ENCODE results near the gene KCNE3.
"Not testable (repeated sequence)": the region's sequence is repeated elsewhere in the genome, so short reads cannot be mapped to it uniquely, and the experiment has no call there.

The KCNE3 gene

DNA sequence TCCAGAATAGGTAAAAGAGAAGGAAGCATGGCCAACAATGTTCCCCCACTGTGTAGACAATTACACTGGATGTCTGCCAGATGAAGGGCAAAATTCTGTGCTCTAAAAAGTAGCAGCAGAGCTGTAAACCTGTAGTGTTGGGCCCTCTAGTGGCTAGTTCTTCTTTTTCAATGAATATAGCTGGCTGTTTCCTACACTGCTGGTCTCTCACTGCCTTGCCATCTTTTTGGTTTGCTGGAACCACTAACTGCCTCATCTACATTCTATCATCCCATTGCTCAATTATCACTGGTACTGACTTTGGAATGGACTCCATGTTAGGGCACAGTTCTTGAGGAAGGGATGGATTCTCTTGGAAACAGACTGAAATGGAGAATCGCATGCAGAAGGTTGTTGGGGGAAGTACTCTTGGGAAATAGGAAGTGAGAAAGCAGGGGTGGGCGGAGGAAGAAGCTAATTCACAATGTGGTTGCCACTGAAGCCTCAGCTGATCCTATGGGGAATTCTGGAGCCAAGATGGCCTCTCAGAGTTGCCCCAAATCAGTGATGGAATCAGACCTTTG lies 17.9 kb downstream of the KCNE3 start:
- in situ Hi-C loops (cut with MboI; ENCODE audit: low sequenced_read_pairs): no loop called here

DNA sequence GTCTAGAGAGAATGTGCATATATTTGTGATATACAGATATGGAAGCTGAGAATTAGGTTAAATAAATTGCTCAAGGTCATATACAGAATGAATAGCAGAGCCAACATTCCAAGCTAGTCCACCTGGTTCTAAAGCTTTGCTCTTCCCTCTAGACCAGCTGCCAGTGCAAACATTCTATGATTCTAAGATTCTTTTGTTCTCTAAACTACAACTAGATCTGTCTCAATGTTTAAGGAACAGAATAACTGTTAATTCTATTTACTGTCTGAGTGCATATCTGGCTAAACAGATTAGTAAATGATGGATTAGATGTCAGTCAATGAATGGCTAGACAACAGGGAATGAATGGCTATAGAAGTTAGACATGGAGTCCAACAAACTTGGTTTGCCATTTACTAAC lies 19.6 kb downstream of the KCNE3 start:
- in situ Hi-C loops (cut with MboI; ENCODE audit: low sequenced_read_pairs): no loop called here

DNA sequence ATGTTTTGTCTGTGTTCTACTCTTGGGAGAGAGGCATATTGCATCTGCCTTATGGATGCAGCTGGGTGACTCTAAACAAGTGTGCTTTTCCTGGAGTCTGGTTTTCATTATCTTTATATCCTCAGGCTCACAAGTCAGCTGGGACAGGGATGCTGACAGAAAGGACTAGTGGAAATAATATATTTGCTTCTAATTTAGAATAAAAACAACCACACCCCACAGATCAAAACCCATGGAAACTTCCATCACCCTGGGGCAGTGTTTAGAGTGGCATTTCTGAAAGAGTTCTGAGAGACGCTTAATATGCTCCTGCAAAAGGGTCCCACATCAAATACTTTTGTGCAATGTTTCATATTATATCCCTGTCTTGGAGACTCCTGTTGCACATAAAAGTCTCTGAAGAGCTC lies 20.8 kb downstream of the KCNE3 start:
- in situ Hi-C loops (cut with MboI; ENCODE audit: low sequenced_read_pairs): no loop called here

DNA sequence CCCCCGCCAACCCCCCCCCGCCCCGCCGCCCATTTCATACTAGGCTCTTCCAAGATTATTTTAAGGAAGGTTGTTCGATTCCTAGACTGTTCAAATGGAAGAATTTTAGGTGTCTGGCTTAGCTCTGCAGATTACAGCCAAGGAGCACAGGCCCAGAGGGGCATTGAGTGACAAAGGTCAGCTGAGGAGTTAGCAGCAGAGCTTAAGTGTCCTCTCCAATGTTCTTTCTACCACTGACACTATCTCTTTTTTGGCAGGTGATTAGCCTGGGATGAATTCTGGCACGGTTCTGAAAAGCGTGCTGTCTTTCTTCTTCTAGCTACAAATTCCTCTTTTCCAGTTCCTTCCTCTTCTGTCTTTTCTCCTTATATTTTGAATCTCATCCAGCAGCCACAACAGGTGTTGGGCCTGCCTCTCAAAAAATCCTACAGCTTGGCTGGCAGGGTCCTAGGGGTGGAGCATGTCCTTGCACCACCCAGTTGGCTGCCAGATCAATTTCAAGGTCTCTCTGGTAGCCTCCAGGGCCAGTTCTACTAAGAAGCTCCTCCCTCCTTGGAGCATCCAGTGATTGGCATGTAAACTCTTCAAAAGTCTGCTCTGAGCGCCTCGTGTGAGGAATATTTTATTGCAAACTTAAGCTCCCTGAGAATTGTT lies 23.0 kb downstream of the KCNE3 start:
- in situ Hi-C loops (cut with MboI; ENCODE audit: low sequenced_read_pairs): no loop called here

DNA sequence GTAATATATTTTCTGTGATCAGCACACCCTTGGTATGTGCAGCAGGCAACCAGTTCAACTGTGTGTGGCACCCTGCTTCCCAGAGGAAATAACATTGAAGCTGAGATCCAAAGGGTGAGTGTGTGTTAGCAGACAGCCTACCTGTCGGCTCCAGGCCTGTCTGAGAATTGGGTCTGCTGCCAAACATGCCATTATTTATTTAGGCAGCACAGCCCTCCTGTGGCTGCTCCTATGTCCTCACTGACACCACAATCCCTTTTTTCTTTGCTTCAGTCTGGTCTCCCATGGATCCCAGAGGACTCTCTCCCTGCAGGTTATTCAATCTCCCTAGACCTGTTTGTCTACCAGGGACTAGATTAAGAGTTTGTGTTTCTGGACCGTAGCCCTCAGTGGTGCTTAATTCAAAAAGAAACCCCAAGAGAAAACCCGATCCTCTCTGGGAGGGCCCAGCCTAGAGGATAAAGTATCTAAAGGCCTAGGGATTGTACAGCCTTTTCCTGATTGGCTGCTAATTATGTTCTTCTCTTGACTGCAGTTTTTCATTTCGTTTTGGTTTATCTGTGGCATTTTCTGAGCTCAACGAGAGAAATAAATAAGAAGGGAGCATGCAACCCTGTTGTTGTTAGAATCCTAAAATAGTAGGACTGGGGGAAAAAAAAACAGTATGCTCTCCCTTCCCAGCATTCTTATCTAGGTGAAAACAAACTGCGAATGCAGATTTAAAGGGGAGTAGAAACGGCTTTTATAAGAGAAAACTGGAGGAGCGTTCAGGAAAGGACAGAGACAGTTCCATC lies 24.1 kb downstream of the KCNE3 start:
- in situ Hi-C loops (cut with MboI; ENCODE audit: low sequenced_read_pairs): no loop called here

DNA sequence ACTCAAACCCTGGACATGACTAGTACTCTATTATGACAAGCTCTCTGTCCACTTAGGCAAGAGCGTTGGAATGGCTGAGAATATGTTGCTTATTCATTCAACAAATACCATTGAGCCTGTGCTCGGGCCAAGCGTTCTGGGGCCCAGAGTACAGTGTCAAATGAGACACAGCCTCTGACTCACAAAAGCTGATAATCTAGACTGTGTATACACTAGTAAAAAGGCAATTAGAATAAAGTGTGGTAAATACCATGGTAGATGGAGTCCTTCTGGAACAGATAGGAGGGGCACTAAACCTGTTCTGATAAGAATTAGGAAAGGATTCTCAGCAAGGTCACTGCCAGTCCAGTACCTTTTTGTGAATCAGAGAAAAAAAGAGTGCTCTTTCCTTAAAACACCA lies 24.7 kb downstream of the KCNE3 start:
- in situ Hi-C loops (cut with MboI; ENCODE audit: low sequenced_read_pairs): no loop called here

DNA sequence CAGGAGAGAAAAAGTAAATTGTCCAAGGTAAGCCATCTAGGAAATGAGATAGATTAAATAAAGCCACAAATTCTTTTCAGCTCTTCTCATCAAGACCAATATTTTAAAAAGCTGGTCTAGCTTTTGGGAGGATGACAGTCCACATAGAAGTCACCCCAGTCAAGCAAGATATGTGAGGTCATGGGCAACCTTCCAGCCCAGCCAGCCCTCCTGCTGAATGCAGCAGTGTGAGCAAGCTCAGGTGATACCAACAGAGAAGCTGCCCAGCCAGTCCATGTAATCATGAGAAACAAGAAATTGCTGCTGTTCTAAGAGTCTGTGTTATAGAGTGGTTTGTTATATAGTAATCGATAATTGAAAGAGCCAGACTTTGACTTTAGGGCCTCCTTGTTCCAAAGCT lies 28.7 kb downstream of the KCNE3 start:
- in situ Hi-C loops (cut with MboI; ENCODE audit: low sequenced_read_pairs): no loop called here

DNA sequence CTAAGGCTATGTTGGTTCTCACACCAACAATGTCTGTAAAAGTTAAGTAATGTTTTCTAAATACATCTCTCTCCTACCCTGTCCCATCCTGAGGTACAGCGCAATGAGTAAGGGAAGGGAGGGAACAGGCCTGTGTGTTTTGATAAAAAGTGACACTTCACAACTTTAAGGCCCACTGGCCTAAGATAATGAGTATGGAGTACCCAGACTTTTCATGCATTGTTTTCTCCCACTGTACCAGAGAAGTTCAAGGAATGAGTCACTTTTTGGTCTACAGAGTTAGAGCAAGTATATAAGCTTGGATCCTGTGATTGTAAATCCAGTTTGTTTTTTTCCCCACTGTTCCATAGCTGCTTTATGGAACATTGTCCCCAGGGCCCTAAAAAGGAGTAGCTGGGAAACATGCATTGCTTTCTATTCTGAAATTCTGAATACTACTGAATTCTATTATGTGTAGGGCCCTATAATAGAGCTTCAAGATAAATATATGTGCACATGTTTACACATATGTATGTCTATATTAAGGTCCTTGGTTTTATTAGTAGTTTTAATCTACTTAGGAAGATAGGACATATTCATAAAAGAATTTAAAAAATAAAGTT lies 29.8 kb downstream of the KCNE3 start:
- in situ Hi-C loops (cut with MboI; ENCODE audit: low sequenced_read_pairs): no loop called here

DNA sequence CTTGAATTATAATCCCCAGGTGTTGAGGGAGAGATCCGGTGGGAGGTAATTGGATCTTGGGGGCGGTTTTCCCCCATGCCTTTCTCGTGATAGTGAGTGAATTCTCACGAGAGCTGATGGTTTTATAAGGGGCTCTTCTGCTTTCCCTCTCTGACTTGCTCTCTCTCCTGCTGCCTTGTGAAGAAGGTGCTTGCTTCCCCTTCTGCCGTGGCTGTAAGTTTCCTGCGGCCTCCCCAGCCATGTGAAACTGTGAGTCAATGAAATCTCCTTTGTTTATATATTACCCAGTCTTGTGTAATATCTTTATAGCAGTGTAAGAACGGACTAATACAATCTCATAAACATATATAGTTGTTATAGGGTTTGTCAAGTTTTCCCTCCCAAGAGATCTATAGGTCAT lies 32.8 kb downstream of the KCNE3 start:
- in situ Hi-C loops (cut with MboI; ENCODE audit: low sequenced_read_pairs): no loop called here

DNA sequence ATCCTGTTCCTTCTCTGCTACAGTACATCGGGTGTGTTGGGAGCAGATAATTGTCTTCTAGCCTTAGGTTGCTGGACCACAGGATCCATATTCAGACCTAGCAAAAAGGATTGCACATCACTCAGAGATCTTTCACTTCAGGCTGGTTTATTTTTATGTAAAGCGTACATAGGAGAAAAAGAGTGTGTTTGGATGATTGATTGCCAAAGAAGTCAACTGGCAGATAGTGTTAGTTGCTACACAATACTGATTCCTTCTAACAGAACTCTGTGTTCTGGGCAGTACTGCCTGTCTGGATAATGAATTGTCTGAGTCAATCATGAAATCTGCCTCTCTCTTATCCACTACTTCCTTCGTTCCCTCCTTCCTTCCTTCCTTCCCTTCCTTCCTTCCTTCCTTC lies 38.1 kb downstream of the KCNE3 start:
- in situ Hi-C loops (cut with MboI; ENCODE audit: low sequenced_read_pairs): no loop called here

DNA sequence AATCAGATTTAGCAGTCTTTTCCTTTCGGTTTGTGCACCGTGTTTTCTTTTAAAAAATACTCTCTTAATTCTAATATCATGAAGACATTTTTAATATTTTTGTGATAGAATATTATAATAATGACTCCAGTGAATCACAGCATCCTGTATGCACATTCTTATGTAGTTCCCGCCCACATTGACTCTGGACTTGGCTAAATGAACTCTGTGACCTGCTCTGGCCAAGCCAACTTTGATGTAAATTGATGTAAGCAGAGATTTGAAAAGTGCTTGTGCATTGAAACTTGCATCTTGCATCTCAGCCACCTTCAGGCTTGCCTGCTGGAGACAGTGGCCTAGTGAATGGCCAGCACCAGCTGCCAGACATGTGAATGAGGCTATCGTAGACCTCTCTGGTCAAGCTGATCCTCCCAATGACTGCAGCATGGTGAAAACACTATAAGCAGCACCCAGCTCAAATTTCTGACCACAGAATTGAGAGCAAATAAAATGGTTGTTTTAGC lies 39.9 kb downstream of the KCNE3 start:
- in situ Hi-C loops (cut with MboI; ENCODE audit: low sequenced_read_pairs): no loop called here

DNA sequence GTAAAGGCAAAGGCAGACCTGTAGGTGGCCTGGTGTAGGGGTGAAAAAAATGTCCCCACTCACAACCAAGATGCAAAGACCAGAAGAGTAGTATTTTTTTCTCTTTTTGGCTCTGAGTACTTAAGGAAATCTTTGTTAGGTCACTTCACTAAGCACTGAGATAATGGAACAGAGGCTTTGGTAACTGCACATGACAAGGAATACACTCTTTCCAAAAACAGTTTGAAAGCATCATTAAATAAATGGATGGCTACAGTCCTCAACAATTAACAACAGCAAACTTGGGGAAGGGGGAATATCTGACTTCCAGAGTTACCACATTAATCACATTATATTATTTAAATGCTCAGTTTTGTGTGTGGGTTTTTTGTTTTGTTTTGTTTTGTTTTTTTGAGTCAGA lies 42.2 kb downstream of the KCNE3 start:
- in situ Hi-C loops (cut with MboI; ENCODE audit: low sequenced_read_pairs): no loop called here

DNA sequence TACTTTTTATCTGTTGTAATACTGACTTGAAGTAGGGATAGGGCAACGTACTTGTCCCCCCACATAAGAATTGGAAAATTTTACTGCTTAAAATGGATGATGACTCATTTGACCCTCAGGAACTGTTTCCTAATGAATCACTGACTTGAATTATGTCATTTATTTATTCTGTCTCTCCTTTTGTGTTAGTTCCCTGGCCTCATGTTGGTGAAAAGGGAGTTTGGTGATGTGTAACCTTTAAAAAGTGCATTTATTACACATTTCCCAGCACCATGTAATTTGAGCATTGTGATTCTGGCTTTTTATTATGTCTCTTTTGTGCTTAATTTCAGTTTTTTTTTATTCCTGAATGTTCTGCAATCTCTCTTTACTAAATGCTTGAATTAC lies 48.8 kb downstream of the KCNE3 start:
- in situ Hi-C loops (cut with MboI; ENCODE audit: low sequenced_read_pairs): no loop called here

DNA sequence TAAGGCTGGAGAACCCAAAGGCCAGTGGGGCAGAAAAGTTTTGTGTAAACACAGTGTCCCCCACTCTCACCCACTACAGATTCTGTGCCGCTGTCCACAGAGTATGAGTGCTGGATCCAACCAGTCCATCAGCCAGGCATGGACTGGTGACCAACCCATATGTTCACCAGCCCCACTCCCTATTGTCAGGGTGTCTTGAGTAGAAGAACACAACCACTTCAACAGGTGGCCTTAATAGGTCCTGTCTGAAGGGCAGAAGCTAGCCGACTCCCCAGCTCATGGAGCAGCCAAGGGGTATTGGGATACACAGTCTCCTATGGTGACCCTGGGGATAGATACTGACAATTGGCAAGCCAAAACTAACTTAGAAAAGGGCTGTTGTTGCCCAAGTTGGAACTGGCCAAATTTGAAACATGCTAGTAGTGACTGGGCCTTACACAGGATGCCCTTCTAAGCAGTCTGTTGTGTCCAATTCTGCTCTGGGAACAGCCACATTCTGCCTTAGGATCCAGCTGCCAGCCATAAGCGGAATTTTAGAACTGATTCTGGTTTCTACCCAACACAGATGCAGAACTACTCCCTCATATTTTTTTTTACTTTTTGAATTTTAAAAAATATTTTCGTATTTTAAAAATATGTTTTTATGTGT lies 49.4 kb downstream of the KCNE3 start:
- in situ Hi-C loops (cut with MboI; ENCODE audit: low sequenced_read_pairs): no loop called here

DNA sequence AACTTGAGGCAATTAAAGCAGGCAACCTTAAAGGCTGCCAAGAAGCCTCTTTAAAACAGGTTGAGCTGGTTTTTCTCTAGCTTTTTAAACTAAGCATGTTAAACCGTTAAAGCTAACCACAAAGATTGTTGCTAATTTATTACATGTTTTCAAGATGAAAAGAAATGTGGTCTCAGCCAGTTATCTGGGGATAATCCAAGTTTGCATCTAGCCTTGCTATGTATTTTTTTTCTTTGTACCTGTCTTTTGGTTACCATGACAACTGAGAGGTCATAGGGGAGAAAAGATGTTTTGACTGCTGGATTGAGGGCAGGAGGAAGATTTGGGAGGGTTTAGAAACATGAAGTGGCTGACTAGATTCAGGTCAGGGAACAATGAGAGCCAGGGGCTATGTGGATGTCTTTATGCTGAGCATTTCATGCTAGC lies 50.0 kb downstream of the KCNE3 start:
- in situ Hi-C loops (cut with MboI; ENCODE audit: low sequenced_read_pairs): no loop called here

DNA sequence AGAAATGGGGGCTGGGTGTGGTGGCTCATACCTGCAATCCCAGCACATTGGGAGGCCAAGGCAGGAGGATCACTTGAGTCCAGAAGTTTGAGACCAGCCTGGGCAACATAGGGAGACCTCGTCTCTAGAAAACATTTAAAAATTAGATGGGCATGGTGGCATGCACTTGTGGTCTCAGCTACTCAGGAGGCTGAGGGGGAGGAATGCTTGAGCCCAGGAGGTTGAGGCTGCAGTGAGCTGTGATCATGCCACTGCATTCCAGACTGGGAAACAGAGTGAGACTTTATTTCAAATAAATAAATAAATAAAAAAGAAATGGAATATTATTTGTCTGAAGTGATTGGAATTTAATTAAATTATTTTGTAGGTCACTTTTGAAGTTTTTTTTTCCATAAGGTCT lies 50.4 kb downstream of the KCNE3 start:
- in situ Hi-C loops (cut with MboI; ENCODE audit: low sequenced_read_pairs): not testable (repeated sequence)

DNA sequence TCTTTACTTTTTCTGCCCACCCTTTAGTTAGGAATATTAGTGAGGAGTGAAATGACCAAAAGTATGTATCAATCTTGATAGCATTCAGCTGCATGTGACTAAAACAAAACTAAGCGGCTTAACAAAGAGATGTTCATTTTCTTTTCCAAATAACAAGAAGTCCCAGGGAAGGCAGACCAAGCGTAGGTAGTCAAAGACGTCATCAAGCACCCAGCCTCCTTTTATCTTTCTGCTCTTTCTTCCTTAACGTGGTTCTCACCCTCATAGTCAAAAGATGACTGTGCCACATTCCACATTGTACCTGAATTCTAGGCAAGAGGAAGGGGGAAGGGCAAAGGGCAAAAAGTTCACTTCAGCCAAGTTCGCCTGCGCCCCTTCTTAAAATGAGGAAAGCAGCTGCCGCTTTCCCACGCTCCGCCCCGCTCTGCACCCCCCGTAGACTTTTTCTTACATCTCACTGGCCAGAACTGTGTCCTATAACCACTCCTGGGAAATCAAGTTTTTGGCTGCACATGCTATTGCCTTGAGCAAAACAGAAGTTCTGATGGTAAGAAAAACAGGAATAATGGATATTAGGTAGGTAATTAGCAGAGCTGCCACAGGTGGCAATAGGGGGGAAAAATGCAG lies 54.5 kb downstream of the KCNE3 start:
- in situ Hi-C loops (cut with MboI; ENCODE audit: low sequenced_read_pairs): no loop called here

DNA sequence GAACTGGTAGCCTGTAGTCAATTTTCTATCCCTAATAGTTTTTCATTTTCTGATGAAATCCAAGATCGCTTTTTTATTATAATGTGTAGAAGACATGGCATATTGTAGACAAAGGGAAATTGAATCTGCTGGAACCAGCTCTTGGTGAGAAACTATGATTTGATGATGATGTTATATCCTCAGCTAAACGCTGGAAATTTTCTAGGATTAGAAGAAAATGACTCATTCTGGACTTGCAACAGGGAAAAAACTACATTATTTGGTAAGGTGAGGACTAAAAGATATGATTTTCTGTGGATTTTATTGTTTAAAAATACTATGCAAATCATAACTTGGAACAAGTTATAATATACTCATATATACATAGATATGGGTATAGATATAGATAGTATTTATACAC lies 55.0 kb downstream of the KCNE3 start:
- in situ Hi-C loops (cut with MboI; ENCODE audit: low sequenced_read_pairs): no loop called here

DNA sequence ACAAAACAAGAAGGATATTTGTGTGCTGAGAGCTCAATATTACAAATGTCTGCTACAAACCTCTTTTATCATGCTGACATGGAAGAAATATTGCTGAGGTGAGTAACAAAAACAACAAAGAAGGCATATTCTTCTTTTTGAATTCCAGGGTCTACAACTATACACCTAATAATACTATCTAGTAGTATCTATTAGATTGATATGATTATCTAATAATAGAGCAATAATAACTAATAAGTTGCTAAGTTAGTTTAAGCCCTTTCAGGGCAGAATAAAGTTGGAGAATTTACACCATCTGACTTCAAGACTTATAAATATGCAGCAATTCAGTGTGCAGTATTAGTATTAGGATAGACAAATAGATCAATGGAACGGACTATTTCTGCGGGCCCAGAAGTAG lies 57.7 kb downstream of the KCNE3 start:
- in situ Hi-C loops (cut with MboI; ENCODE audit: low sequenced_read_pairs): no loop called here

Measured in HL-60/S4 (cell line).